Hair follicle dermal papilla cell (primary cell): ENCODE measurements around the gene PC. TPM values are rescaled to one million over a fixed set of nuclear protein-coding genes. Genes with fewer than 3 reads are reported as not detected.

Source experiments
- small RNA-seq: library from RNA; depleted of rRNA; stranded (forward); fragments of <200 nt; gene quantifications from one replicate; pipeline ENCODE3, GENCODE V24; 2012
- total RNA-seq: library from RNA; depleted of rRNA; stranded (reverse); fragments of >200 nt; gene quantifications from 2 replicates; pipeline ENCODE4 v1.2.3, GENCODE V29; 2012

PC gene
- total RNA-seq, result 45.7 and 49.7 TPM in 2 replicates

DNA sequence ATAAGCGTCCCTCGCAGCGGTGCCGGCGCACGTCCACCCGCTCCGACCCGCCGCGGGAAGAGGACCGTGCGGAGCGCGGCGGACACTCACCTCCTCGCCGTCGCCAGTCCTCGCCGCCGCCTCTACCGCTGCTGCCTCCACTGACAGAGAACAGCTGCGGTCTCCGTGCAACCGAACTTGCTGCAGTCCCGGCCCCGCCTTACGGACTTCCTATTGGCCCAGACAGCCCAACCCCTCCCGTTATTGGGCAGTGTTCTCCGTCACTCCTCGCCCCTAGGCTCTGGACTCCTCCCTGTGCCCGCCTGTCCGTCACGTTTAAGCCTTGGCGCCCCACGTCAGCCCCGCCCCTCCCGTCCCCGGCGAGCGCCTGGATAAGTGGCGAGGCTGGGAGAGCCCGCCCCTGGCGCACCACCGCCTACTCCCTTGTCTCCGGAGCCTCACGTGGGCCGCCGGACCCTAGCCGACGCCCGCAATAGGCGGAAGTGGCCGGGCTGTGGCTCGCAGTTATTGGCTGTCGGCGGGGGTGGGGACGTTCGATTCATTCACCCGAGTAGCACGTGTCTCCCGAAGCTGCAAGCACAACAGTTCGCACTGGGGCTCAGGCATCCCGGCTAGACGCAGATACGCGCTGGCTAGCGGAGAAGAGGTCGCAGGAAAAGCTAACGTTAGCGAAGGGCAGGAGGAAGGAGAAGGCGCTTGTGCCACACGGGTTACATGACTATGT is at the start of gene PC:
TSS of gene PC (minus strand) at position 152 of the 724 bp plus-strand sequence. CDS start 86,224 bp downstream, outside the sequence.

DNA sequence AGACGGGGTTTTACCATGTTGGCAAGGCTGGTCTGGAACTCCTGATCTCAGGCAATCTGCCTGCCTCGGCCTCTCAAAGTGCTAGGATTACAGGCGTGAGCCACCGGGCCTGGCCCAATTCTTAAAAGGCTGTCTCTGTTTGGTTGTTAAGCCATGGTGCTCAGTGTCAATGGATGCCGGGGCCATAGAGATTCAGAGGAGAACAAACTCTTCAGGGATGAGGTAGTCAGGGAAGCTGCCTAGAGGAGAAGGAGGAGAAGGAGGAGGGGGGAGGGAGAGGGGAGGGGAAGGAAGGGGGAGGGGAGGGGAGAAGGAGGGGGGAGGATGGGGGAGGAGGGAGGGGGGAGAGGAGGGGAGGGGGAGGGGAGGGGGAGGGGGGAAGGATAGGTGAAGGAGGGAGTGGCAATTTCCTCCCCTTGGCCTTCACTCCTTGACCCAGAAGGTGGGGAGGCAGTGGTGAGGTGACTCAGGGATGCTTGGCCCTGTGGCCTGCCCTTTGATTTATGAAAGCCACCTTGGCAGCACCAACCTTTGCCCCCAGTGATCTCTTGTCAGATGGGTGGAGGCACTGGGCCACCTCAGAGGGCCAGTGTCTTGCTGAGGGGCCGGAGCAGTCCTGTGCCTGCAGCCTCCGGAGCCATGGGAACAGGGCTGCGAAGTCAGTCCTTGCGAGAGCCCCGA is 16.7 kb upstream of the PC start, which contains the start of gene C11orf86:
TSS of gene C11orf86 (plus strand) at position 581 of the 681 bp plus-strand sequence. CDS start at position 640, 59 bp downstream.

DNA sequence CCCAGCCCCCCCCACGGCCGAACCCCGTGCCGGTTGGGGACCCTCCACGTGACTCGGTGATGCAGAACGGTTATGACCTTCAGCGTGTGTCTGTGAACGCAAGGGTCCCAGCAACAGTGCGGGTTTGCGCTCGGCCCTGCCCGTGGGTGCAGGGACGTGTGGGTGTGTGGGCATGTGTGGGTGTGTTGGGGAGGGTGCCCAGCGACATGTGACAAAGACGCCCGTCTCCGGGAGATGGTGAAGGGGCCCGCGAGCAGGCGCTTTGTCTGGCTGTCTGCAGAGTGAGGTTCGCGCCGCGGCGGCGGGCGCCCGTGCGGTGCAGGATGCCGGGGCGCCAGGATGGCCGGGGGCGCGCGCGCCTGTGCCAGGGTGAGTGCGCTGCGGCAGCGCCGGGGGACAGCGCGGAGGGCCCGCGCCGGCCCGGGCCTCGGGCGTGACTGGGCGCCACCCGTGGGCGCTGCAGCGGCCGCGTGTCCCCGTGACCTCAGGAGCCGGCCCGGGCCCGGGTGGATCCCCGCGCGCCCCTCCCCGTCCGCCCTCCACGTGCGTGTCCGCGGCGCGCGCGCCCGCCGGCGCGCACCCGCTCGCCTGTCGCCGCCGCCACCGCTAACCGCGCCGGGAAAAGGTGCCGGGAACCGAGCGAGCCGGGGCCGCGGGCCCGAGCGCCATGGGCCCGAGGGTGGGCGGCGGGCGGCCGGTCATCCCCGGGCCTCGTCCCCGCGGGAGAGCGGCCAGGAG is 101.5 kb downstream of the PC start, which contains the start of gene LRFN4:
TSS of gene LRFN4 (plus strand) at position 569 of the 738 bp plus-strand sequence. CDS start 681 bp downstream, outside the sequence.

GRCh38 chr11:66842896-66843775 is 115.0 kb downstream of the PC start, which contains the start of gene RCE1:
Gene RCE1, plus strand, starts transcription at chr11:66843441. Its CDS starts 15 bp downstream, at chr11:66843456.

Small RNAs within 50 kb of the gene (small RNA-seq; reads per million reads assigned to genes)
- gene MIR3163 (not detected), gene RNU7-23P (not detected)

Other genes with a start within 250 kb of the PC start
- 0.24 and 0.81 TPM in 2 replicates for gene SPTBN2, start 229.2 kb downstream of the PC start, total RNA-seq
- gene RCE1, start 114.9 kb downstream of the PC start, total RNA-seq, result 12.1 and 16.1 TPM in 2 replicates
- gene LRFN4, start 101.3 kb downstream of the PC start, total RNA-seq, result 24.2 and 28.3 TPM in 2 replicates
- gene C11orf86, start 16.9 kb upstream of the PC start, total RNA-seq, result not detected in 2 replicates
- gene SYT12, start 64.8 kb upstream of the PC start, total RNA-seq, result under 0.01 and 0.49 TPM in 2 replicates
- gene RHOD, start 98.5 kb upstream of the PC start, total RNA-seq, result 16.7 and 27.1 TPM in 2 replicates
- gene KDM2A, start 160.9 kb upstream of the PC start, total RNA-seq, result 57.1 and 72.7 TPM in 2 replicates